CD4-positive, alpha-beta T cell (primary cell): ENCODE data around the gene SLC10A2. TPM values are rescaled to one million over a fixed set of nuclear protein-coding genes. Genes with fewer than 3 reads are reported as not detected.

Source experiments
- ATAC-seq: fragments of 200-7000 bp; cut with Tn5 transposase; one replicate; pipeline ENCODE4 v1.10.0; 2022; ENCODE audit warnings: mild to moderate bottlenecking; ENCODE audit not compliant: poor library complexity
- CTCF ChIA-PET: fragments of 350-600 bp; sonication (Branson Sonifier 250); formaldehyde crosslinking; loops from one replicate; lab custom pipeline; 2021; ENCODE audit warnings: antibody characterized with exemption, inconsistent platforms; lab: Charles Lee
- POLR2A ChIA-PET: fragments of 350-600 bp; sonication (Branson Sonifier 250); formaldehyde crosslinking; loops from one replicate; lab custom pipeline; 2021; ENCODE audit warnings: antibody characterized with exemption, inconsistent platforms; lab: Charles Lee
- DNase-seq, 14 experiments: peaks; one replicate each; pipeline ENCODE4 v3.0.0-alpha.2; 2013 to 2020; ENCODE audit warnings: mixed read lengths in 2 of 14
- H3K27ac ChIP-seq, 2 donors: one replicate each; pipeline versions ENCODE4 v1.5.1 to v1.7.0; 2013; ENCODE audit warnings: low read length in 2 of 2, low read depth in 1 of 2, mild to moderate bottlenecking in 1 of 2
- H3K27me3 ChIP-seq, 2 experiments: 1 replicate in 1 of 2; 2 replicates in 1 of 2; pipeline versions ENCODE4 v1.6.1 to v1.7.0; 2013; ENCODE audit warnings: low read length in 2 of 2, control low read depth in 1 of 2, mild to moderate bottlenecking in 1 of 2, moderate library complexity in 1 of 2; ENCODE audit not compliant: insufficient read depth in 2 of 2, control insufficient read depth in 1 of 2
- H3K36me3 ChIP-seq: one replicate; pipeline ENCODE4 v1.6.1; 2013; ENCODE audit warnings: low read length, control low read depth; ENCODE audit not compliant: insufficient read depth
- H3K4me1 ChIP-seq: one replicate; pipeline ENCODE4 v1.6.1; 2013; ENCODE audit warnings: low read length, control low read depth; ENCODE audit not compliant: insufficient read depth
- H3K4me3 ChIP-seq: one replicate; pipeline ENCODE4 v1.5.1; 2013; ENCODE audit warnings: mild to moderate bottlenecking, low read length, moderate library complexity
- H3K9me3 ChIP-seq, 2 experiments: 1 replicate in 1 of 2; 2 replicates in 1 of 2; pipeline versions ENCODE4 v1.6.1 to v1.7.0; 2013; ENCODE audit warnings: low read length in 2 of 2, mild to moderate bottlenecking in 2 of 2, control low read depth in 1 of 2, moderate library complexity in 1 of 2; ENCODE audit not compliant: control insufficient read depth in 1 of 2, insufficient read depth in 1 of 2
- H3K27ac Mint-ChIP-seq: one replicate; pipeline ENCODE4 v1.8.0; 2020; ENCODE audit warnings: mixed read lengths
- H3K27me3 Mint-ChIP-seq: one replicate; pipeline ENCODE4 v1.8.0; 2021; ENCODE audit warnings: mixed read lengths
- H3K36me3 Mint-ChIP-seq: one replicate; pipeline ENCODE4 v1.8.0; 2021; ENCODE audit warnings: low read depth, mixed read lengths
- H3K4me1 Mint-ChIP-seq: one replicate; pipeline ENCODE4 v1.8.0; 2021; ENCODE audit warnings: low read depth, mixed read lengths
- H3K4me3 Mint-ChIP-seq: one replicate; pipeline ENCODE4 v1.8.0; 2020; ENCODE audit warnings: mild to moderate bottlenecking, mixed read lengths
- H3K9me3 Mint-ChIP-seq: one replicate; pipeline ENCODE4 v1.8.0; 2020; ENCODE audit warnings: mixed read lengths
- CTCF ChIP-seq: fragments of 200-600 bp; IDR thresholded peaks from one replicate; pipeline ENCODE4 v1.8.0; 2022; ENCODE audit warnings: antibody characterized with exemption, mild to moderate bottlenecking
- intact Hi-C, 2 experiments: fragments of 100-400 bp; cut with DNase I in 1 of 2; cut with micrococcal nuclease in 1 of 2; formaldehyde crosslinking; loops; one replicate each; pipeline versions ENCODE4 v1.15.1 to v1.9.0; 2023 to 2025; cut with DNase I, micrococcal nuclease
- total RNA-seq, 174 experiments: library from RNA in 2 of 174; stranded (reverse) in 2 of 174; gene quantifications; one replicate each; pipeline ENCODE4 v1.2.3 and lab custom pipeline; 2021 to 2026

SLC10A2 gene
- total RNA-seq, 2 experiments from 2014 or later: not detected

DNA sequence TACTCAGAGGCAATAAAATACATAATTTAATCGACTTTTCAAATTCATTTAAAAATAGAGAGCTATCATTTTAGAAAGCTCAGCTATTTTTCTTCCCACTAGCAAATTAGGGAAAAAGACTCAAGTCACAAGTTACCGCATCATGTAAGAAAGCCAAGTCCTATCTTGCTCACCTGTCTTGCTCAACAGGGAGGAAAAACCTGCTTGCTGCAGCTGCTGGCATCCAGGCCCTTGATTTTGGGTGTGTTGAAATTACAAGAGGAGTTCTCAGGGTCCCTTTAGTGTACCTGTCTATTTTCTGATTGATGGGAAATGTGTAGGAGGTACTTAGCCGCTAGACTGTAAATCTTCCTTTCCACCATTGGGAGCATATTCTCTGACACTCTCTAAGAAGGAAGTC lies 22.2 kb downstream of the SLC10A2 start:
- Histone ChIP-seq H3K4me3 (no peak overlapping the region), H3K9me3 (no peaks in the 10 kb centered on the region), H3K4me1 (no peaks in the 10 kb centered on the region), H3K36me3 (no peaks in the 10 kb centered on the region), H3K27me3 (no peaks in the 10 kb centered on the region), H3K27ac (no peak overlapping the region)
- no peaks in the 10 kb centered on the region for H3K36me3 Mint-ChIP-seq
- H3K27me3 Mint-ChIP-seq: no peaks in the 10 kb centered on the region
- H3K27ac Mint-ChIP-seq: no peak overlapping the region
- H3K4me3 Mint-ChIP-seq: no peak overlapping the region
- no peak for TF ChIP-seq CTCF
- no peaks in the 10 kb centered on the region for H3K4me1 Mint-ChIP-seq
- intact Hi-C loops: no loop called here
- DNase-seq (no peak), ATAC-seq (no peak)
- CTCF ChIA-PET: no interaction called here
- no peaks in the 10 kb centered on the region for H3K9me3 Mint-ChIP-seq
- POLR2A ChIA-PET: no interaction called here

GRCh38 chr13:103040006-103040405 lies 26.2 kb downstream of the SLC10A2 start:
- H3K9me3 Mint-ChIP-seq: no peaks in the 10 kb centered on the region
- ATAC-seq: no peak
- H3K4me3 Mint-ChIP-seq: no peak overlapping the region
- no peaks in the 10 kb centered on the region for H3K36me3 Mint-ChIP-seq
- H3K27ac Mint-ChIP-seq: no peak overlapping the region
- H3K4me1 ChIP-seq: no peaks in the 10 kb centered on the region
- no peak overlapping the region for H3K27ac ChIP-seq
- CTCF ChIA-PET: no interaction called here
- H3K4me1 Mint-ChIP-seq: no peaks in the 10 kb centered on the region
- intact Hi-C loops: no loop called here
- POLR2A ChIA-PET: no interaction called here
- H3K27me3 ChIP-seq: no peaks in the 10 kb centered on the region
- no peak for DNase-seq
- no peaks in the 10 kb centered on the region for H3K36me3 ChIP-seq
- no peaks in the 10 kb centered on the region for H3K9me3 ChIP-seq
- no peak overlapping the region for H3K4me3 ChIP-seq
- H3K27me3 Mint-ChIP-seq: no peaks in the 10 kb centered on the region
- no peak for TF ChIP-seq CTCF

- Mint-ChIP-seq H3K27ac (no peak overlapping the region), H3K36me3 (no peaks in the 10 kb centered on the region), H3K4me3 (no peak overlapping the region), H3K4me1 (no peaks in the 10 kb centered on the region), H3K9me3 (no peaks in the 10 kb centered on the region), H3K27me3 (no peaks in the 10 kb centered on the region)
- no peak for DNase-seq
- Histone ChIP-seq H3K27me3 (no peaks in the 10 kb centered on the region), H3K4me3 (no peak overlapping the region), H3K36me3 (no peaks in the 10 kb centered on the region), H3K4me1 (no peaks in the 10 kb centered on the region), H3K9me3 (no peaks in the 10 kb centered on the region), H3K27ac (no peak overlapping the region)
- intact Hi-C loops: no loop called here
- ChIA-PET POLR2A (no interaction called here), CTCF (no interaction called here)
- no peak for ATAC-seq
- no peak for TF ChIP-seq CTCF
Measured at GRCh38 chr13:103039183-103039582, 27.0 kb downstream of the SLC10A2 start.
